ENCODE measurements around the gene ARPC1A.

The ARPC1A gene

DNA sequence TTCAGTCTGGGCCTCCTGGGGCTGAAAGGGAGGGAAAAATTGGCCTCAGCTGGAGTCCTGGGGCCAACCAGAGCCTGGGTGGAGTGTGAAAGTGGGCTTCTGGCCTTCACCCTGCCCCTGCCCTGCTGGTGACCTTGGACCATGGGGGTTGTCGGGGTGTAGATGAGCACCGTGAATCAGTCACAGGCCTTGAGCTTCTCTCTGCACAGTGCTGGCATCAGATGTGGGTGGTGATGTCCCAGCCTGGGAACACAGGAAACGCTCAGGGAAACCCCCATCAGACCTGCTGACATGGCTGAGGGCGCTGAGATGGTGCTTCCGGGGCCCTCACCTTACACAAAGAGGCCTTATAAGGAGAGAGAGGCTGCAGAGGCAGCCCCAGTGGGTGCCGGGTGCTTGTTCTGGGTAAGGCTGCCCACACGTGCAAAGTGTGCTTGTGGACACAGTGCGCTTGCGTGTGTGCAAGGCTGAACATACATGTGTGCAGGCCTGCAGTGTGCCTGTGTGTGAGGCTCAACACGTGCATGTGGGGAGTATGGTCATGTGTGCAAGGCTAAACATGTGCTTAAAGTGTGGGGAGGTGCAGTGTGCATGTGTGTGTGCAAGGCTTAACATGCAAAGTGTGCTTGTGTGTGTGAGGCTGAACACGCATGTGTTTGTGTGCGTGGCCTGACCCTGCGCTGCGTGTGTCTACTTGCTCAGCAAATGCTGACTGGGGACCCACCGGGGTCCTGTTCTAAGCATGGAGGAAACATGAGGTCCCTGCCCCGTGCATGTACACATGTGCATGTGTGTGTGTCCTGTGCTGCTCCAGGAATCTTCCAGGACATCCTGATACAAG lies 55.3 kb downstream of the ARPC1A start:
- TF ChIP-seq, protein P1, sequence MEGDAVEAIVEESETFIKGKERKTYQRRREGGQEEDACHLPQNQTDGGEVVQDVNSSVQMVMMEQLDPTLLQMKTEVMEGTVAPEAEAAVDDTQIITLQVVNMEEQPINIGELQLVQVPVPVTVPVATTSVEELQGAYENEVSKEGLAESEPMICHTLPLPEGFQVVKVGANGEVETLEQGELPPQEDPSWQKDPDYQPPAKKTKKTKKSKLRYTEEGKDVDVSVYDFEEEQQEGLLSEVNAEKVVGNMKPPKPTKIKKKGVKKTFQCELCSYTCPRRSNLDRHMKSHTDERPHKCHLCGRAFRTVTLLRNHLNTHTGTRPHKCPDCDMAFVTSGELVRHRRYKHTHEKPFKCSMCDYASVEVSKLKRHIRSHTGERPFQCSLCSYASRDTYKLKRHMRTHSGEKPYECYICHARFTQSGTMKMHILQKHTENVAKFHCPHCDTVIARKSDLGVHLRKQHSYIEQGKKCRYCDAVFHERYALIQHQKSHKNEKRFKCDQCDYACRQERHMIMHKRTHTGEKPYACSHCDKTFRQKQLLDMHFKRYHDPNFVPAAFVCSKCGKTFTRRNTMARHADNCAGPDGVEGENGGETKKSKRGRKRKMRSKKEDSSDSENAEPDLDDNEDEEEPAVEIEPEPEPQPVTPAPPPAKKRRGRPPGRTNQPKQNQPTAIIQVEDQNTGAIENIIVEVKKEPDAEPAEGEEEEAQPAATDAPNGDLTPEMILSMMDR (IDR thresholded peaks at IDR 0.05), result no peak
- no peaks in the 10 kb centered on the region for H3K9me3 Mint-ChIP-seq
- peaks cover 14% of the 10 kb centered on the region for H3K36me3 Mint-ChIP-seq (ENCODE audit: low read depth)
- peaks cover 26% of the 10 kb centered on the region for H3K4me1 Mint-ChIP-seq
- H3K27ac Mint-ChIP-seq, result peak overlapping the region; percentile 94
- DNase-seq, result no peak
- peaks cover 9% of the 10 kb centered on the region for H3K27me3 Mint-ChIP-seq (ENCODE audit: low read depth, poor library complexity)
- H3K4me3 Mint-ChIP-seq, result no peak overlapping the region

DNA sequence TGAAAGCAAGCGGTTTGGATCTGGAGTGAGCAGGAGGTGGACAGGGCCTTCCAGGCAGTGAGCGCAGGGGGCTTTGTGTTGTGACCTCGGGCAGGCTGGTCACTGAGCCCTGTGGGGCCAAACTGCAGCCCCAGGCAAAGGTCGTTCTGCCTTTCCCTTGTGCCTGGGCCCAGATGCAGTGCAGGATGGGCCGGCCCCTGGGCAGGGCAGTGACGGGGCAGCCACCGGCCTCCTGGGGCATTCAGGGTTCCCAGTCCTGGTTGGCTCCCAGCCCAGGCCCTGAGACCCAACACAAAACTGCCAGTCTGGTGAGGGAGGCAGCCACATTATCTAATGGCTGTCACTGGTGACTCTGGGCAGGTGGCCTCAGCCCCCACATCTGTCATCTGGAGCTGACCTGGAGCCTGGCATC lies 56.0 kb downstream of the ARPC1A start:
- Mint-ChIP-seq H3K9me3 (no peaks in the 10 kb centered on the region), H3K27ac (peak overlapping the region; percentile 94), H3K4me1 (peaks cover 26% of the 10 kb centered on the region)

DNA sequence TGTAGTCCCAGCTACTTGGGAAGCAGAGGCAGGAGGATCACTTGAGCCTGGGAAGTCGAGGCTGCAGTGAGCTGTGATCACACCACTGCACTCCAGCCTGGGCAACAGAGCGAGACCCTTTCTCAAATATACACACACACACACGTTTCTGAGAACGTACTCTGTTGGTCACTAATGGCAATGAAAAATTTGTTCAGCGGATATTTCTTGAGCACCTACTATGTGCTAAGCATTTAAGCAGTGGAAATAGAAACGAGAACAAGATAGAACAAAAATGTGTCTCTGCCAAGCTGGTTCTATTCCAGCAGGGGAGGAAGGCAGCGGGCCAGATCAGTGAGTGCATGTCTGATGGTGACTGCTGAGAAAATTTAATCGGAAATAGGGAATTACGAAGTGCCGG lies 57.5 kb downstream of the ARPC1A start:
- no peak for DNase-seq
- H3K9me3 Mint-ChIP-seq, result no peaks in the 10 kb centered on the region
- H3K4me1 Mint-ChIP-seq, result peaks cover 26% of the 10 kb centered on the region
- H3K36me3 Mint-ChIP-seq (ENCODE audit: low read depth), result peaks cover 20% of the 10 kb centered on the region
- H3K27ac Mint-ChIP-seq, result peak overlapping the region; percentile 90
- peaks cover 9% of the 10 kb centered on the region for H3K27me3 Mint-ChIP-seq (ENCODE audit: low read depth, poor library complexity)
- no peak overlapping the region for H3K4me3 Mint-ChIP-seq
- TF ChIP-seq, protein P1 (IDR thresholded peaks at IDR 0.05), result no peak

More for the DNA sequence above, 56.0 kb downstream of the ARPC1A start:
- Mint-ChIP-seq H3K36me3 (ENCODE audit: low read depth) (peaks cover 21% of the 10 kb centered on the region), H3K27me3 (ENCODE audit: low read depth, poor library complexity) (peaks cover 9% of the 10 kb centered on the region), H3K4me3 (no peak overlapping the region)
- TF ChIP-seq, protein P1 (IDR thresholded peaks at IDR 0.05), result no peak
- DNase-seq, result no peak

DNA sequence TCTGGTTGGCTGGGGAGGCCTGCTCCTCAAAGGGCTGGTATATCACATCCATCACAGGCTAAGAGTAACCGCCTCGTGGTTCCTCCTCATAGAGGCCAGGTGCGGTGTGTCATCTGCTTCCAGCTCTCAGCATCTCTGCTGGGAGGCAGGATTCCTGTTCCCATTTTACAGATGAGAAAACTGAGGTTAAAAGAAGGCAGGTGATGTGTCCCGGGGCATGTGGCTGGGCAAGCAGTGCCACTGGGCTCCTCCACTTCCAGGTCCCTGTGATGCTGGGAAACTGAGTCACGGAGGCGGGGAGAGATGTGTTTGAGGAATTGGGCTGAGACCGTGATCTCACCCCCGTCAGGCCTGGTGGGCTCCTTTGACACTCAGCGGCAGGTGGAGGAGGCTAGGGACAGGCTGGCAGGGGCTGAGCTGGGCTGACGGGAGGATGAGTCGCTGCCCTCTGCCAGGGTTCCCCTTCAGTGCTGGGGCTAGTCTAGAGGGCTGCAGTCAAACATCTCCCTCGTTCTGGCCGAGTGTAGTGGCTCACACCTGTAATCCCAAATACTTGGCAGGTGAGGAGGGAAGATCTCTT lies 58.2 kb downstream of the ARPC1A start:
- TF ChIP-seq, protein P1 (IDR thresholded peaks at IDR 0.05), result no peak
- Mint-ChIP-seq H3K27me3 (ENCODE audit: low read depth, poor library complexity) (peaks cover 9% of the 10 kb centered on the region), H3K36me3 (ENCODE audit: low read depth) (peaks cover 22% of the 10 kb centered on the region), H3K4me3 (no peak overlapping the region), H3K27ac (no peak overlapping the region), H3K4me1 (peaks cover 26% of the 10 kb centered on the region), H3K9me3 (no peaks in the 10 kb centered on the region)
- no peak for DNase-seq

DNA sequence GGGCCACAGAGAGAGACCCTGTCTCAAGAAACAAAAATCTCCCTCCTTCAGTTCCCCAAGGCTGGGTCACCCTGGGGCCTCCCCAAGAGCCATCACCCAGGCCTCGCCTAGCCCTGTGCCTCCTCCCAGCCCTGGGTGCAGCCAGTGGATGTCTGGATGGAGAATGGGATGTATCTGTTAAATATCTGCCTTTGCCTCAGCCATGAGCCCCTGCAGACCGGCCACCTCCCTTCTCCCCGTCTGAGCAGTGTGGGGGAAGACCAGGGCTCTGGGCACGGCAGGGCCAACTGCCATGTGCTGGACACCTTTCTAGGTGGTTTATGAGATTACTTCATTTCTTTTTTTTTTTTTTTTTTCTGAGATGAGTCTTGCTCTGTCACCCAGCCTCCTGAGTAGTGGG lies 58.8 kb downstream of the ARPC1A start:
- H3K4me3 Mint-ChIP-seq, result no peak overlapping the region
- H3K36me3 Mint-ChIP-seq (ENCODE audit: low read depth), result peaks cover 18% of the 10 kb centered on the region
- H3K9me3 Mint-ChIP-seq, result no peaks in the 10 kb centered on the region
- peaks cover 20% of the 10 kb centered on the region for H3K4me1 Mint-ChIP-seq
- TF ChIP-seq, protein P1 (IDR thresholded peaks at IDR 0.05), result no peak
- H3K27ac Mint-ChIP-seq, result no peak overlapping the region
- DNase-seq, result no peak
- H3K27me3 Mint-ChIP-seq (ENCODE audit: low read depth, poor library complexity), result peaks cover 9% of the 10 kb centered on the region

Data from nephron progenitor cell (in vitro differentiated cells).